ENCODE data around the gene AQP5.
"Not testable (repeated sequence)": the region's sequence is repeated elsewhere in the genome, so short reads cannot be mapped to it uniquely, and the experiment has no call there.

AQP5 gene

GRCh38 chr12:49983892-49984291 is 22.2 kb downstream of the AQP5 start:
- DNase-seq: peak; percentile 74

DNA sequence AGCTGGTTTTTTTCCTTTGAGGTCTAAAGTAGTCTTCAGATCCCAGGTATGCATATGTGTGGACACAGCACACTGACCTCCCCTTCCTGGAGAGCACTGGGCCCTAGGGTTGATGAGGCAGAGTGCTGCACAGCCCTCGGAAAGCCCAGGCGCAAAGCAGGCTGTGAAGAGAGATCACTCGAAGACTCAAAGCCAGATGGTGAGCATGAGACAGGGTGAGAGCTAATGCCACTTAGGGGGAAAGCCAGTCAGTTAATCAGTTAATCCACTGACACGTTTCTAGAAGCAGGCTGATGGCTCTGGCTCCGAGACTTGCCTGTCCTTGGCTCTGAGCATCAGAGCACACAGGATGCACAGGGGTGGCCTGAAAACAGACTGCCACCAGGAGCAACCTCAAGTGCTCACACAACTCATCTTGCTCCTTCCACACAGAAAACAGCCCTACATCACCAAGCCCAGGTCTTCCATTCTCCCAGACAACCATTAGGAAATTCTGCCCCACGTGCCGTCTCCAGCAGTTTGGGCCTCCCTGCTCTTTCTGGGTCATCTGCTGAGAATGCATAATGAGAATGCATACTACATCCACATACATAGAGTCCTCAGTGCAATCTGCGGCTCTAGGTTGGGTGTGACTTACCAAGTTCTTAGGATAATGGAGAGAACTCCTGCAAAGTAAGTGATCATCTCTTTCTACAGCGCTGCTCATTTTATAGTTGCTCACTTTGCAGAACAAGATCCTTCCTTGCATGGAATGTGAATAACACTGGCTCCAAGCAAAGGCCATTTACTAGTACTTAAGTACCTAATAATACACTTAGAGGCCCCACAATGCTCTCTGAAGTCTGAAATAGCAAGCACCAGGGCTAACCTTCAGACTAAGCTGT is 23.0 kb downstream of the AQP5 start:
- DNase-seq: no peak

GRCh38 chr12:49985981-49986380 is 24.3 kb downstream of the AQP5 start:
- DNase-seq: no peak

- DNase-seq: not testable (repeated sequence)
Measured at GRCh38 chr12:49986476-49986875, 24.8 kb downstream of the AQP5 start.

DNA sequence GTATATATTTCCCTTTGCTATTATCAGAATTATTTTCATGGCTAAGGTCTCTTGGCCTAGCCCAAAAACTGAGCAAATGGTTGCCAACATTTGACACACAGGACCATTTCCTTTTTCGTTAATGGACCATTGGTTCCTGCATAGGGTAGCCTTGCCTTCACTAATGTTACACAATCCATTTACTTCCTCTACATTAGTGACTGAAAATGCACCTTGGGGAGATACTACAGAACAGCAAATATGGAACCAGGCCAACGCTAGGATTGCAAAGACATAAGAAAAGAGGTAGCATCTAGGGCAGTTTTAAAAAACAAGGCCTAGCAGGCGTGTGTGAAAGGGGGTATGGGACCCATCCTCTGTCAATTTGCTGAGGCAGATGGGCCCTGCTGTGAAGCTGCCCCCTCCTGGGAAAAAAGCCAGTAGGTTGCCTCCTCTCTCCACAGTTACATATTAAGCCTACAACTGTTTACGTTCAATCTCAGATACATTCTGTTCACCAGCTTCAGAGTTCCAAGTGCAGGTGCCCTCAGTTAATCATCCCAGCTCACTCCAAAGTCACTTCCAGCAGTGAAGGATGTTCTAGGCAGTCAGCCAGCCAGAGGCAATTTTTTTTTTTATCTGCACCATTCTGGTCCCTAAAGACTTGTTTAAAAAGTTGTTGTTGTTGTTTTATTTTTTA is 26.1 kb downstream of the AQP5 start:
- no peak for DNase-seq

- DNase-seq: not testable (repeated sequence)
Measured at GRCh38 chr12:49989400-49989799, 27.7 kb downstream of the AQP5 start.

GRCh38 chr12:49990273-49990672 is 28.6 kb downstream of the AQP5 start:
- no peak for DNase-seq

DNA sequence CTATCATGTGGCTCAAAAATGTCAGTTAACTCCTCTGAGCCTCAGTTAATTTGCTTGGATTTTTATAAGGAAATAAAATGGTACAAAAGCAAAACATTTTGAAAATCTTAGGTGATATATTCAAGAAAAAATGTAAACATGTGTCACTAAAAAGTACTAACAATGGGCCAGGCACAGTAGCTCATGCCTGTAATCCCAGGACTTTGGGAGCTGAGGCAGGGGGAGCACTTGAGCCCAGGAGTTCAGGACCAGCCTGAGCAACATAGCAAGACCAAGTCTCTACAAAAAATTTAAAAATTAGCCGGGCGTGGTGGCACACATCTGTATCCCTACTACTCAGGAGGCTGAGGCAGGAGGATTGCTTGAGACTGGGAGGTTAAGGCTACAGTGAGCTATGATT is 36.8 kb downstream of the AQP5 start:
- no peak for DNase-seq

DNA sequence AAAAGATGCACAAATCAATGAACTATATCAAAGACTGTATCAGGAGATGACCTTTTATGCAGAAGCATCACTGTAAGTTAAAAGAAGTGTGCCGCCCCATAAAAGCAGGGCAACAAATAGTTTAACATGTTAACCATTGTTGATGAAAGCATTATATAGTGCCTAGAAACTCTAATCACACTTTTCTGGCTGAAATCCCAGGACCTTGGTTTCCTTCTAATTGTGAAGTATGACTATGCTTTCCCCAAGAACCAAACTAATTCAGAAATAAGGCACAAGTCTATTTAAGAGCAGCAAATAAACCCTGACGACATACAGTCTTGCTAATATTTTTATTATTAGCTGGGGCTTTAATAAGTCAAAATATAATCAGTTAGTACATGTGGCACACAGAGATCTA is 41.9 kb downstream of the AQP5 start:
- DNase-seq: no peak

- DNase-seq: no peak
Measured at GRCh38 chr12:50004696-50005095, 43.0 kb downstream of the AQP5 start.

GRCh38 chr12:50005175-50005574 is 43.5 kb downstream of the AQP5 start:
- no peak for DNase-seq

DNA sequence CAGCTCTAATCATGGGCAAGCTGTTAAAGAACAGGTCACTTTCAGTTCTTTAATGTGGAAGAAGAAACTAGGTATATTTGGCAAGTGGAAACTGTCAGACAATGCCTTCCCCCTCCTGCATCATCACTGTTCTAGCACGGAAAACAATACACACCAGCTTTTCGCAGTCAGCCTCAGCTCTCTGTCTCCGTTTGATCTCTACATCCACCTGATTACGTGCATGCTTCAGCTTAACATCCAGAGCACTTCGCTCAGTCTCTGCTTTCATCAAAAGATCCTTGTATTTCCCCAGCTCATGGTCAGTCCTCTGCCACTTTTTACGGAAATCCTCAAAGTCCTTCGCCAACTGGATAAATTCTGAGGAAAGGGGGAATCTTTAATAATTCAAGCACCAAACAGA is 44.6 kb downstream of the AQP5 start:
- no peak for DNase-seq

DNA sequence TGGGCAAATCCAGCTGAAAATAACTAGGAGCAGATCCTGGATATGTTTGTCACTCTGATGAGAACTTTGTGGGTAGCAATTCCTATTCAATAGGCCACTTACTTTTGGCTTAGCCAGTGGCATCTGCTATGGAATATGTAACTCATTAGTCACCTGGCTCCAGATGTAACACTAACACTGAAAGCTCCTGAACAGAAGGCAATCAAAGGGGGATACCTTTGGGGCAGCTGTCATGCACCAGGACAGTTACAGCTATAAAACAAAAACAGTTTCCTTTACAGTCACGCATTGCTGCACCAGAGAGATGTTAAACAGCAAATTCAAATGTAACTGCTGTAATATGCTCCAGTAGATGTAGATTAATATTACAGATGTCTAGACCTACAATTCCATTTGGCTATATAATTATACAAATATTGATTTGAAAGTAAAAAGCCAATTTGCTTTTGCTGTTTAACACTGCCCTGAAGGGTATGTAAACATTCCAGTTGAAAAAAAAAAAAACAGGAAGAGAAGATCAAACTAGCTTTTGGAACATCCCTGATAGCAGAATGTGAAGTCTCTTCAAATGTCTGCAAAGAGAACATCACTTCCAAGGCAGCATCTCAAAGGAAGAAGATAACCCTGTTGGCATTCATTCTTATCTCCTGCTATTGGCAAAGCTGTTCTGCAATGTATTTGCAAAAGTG is 45.2 kb downstream of the AQP5 start:
- no peak for DNase-seq

DNA sequence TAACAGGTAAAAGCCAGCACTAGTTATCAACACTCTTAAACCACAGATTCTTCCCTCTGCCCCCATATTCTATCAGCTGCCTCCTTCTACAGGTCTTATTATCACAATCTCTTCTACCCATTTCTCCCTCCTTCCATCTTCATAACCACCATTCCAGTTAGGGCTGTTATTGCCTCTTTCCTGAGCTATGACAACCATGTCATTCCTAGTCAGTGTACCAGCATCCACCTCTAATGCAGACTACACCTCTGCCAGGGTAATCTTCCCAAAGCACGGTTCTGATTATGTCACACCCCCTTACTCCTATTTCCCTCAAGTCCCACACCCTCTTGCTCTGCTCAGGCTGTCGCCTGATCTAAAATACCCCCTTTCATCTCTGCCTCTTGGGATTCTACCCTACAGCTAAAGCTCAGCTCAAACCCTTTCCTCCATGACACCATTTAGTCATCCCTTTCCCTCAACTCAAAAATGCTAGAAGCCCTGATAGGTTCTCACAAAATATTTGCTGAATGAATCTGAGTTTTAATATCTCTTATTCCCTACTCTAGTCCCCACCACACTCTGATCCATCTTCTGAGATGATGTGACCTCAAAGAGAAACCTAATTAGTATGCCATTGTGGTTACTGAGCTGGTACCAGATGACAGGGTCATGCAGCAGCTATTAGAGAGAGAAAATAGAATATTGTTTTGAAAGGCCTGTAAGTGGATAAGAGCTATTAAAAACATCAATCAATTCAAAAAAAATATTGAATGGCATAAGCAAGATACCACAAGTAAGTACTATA is 51.9 kb downstream of the AQP5 start:
- DNase-seq: no peak

- DNase-seq: no peak
Measured at GRCh38 chr12:50014342-50014741, 52.7 kb downstream of the AQP5 start.
